Measurements from ENCODE around the gene SLC23A2.

DNA sequence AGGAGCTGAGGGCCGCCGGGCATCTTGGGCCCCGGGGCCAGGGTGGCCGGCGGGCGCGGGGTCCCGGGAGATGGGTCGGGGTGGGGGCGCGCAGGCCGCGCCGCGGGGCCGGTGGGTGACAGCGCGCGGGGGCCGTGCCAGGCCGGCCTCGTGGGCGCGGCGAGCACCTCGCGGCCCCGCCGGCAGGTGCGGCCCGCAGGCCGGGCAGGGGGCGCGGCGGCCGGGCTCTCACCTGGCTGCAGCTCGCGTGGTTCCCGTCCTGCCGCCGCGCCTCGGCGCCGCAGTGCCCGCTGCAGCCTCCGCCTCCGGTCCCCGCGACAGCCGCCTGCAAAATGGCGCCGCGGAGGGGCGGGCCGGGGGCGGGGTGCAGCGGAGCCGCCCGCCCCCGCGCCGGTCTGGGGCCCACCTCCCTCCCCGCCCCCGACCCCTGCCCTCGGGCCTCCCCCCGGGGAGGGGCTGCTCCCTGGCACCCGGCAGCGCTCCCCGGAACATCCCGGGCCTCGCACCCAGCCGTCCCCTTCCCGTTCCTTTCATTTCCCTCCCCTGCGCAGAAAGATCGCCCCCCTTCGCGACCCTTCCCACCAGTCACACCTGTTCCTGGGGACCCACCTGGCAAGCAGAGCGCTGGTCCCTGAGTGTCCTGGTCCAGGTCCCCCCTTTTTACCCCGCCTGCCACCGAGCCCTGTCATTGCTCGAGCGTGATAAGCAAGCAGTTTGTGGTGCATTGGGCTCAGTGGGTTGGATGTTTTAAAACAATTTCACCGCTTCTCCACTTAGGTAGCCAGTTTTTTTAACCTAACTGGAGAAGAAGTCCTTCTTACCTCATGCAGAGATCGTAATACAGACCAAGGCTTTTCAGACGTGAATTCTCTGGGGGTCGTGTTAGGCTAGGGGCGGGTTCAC, at the start of gene SLC23A2:
- TF ChIP-seq, protein P1, sequence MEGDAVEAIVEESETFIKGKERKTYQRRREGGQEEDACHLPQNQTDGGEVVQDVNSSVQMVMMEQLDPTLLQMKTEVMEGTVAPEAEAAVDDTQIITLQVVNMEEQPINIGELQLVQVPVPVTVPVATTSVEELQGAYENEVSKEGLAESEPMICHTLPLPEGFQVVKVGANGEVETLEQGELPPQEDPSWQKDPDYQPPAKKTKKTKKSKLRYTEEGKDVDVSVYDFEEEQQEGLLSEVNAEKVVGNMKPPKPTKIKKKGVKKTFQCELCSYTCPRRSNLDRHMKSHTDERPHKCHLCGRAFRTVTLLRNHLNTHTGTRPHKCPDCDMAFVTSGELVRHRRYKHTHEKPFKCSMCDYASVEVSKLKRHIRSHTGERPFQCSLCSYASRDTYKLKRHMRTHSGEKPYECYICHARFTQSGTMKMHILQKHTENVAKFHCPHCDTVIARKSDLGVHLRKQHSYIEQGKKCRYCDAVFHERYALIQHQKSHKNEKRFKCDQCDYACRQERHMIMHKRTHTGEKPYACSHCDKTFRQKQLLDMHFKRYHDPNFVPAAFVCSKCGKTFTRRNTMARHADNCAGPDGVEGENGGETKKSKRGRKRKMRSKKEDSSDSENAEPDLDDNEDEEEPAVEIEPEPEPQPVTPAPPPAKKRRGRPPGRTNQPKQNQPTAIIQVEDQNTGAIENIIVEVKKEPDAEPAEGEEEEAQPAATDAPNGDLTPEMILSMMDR (IDR thresholded peaks at IDR 0.05; ENCODE audit: low read depth, low read length), result no peak
- no peak for TF ChIP-seq EZH2phosphoT487 (IDR thresholded peaks at IDR 0.05; ENCODE audit: low read depth)
